Nephron (organoid): Measurements from ENCODE around the gene ZNF366.

Experiments used
- H3K27ac Mint-ChIP-seq, 3 experiments: 2 replicates each; pipeline ENCODE4 v1.8.0; 2020; ENCODE audit warnings: mixed read lengths in 3 of 3, mild to moderate bottlenecking in 2 of 3, moderate library complexity in 1 of 3
- H3K27me3 Mint-ChIP-seq: 2 replicates; pipeline ENCODE4 v1.8.0; 2021; ENCODE audit warnings: low read depth, mild to moderate bottlenecking, moderate library complexity, mixed read lengths
- H3K36me3 Mint-ChIP-seq: 2 replicates; pipeline ENCODE4 v1.8.0; 2020; ENCODE audit warnings: low read depth, mixed read lengths
- H3K4me1 Mint-ChIP-seq: 2 replicates; pipeline ENCODE4 v1.8.0; 2020; ENCODE audit warnings: mixed read lengths
- H3K4me3 Mint-ChIP-seq, 3 experiments: 2 replicates each; pipeline ENCODE4 v1.8.0; 2020; ENCODE audit warnings: mild to moderate bottlenecking in 3 of 3, mixed read lengths in 3 of 3, moderate library complexity in 2 of 3
- H3K9me3 Mint-ChIP-seq: 2 replicates; pipeline ENCODE4 v1.8.0; 2020; ENCODE audit warnings: mixed read lengths
- CTCF ChIP-seq, 3 experiments: fragments of 200-600 bp; sonication (generic); IDR thresholded peaks; one replicate each; pipeline ENCODE4 v1.5.0; 2021; ENCODE audit warnings: antibody characterized with exemption in 3 of 3; ENCODE audit not compliant: unreplicated experiment in 3 of 3

Gene ZNF366

GRCh38 chr5:72427488-72428437 is 79.4 kb downstream of the ZNF366 start:
- H3K9me3 Mint-ChIP-seq = no peaks in the 10 kb centered on the region
- no peaks in the 10 kb centered on the region for H3K27me3 Mint-ChIP-seq
- H3K36me3 Mint-ChIP-seq = no peaks in the 10 kb centered on the region
- H3K4me1 Mint-ChIP-seq = peaks cover 49% of the 10 kb centered on the region
- H3K4me3 Mint-ChIP-seq = peak overlapping the region in 1 of 3 experiments; percentile 3
- no peak for TF ChIP-seq CTCF (IDR thresholded peaks at IDR 0.05; ENCODE audit: unreplicated experiment in 3 of 3)
- peak overlapping the region; percentile 48 to 88 (median 68) for H3K27ac Mint-ChIP-seq

- peaks cover 47% of the 10 kb centered on the region for H3K4me1 Mint-ChIP-seq
- H3K36me3 Mint-ChIP-seq = no peaks in the 10 kb centered on the region
- H3K27ac Mint-ChIP-seq = peak overlapping the region; percentile 48 to 88 (median 68)
- no peak overlapping the region for H3K4me3 Mint-ChIP-seq
- no peaks in the 10 kb centered on the region for H3K9me3 Mint-ChIP-seq
- no peaks in the 10 kb centered on the region for H3K27me3 Mint-ChIP-seq
- TF ChIP-seq CTCF (IDR thresholded peaks at IDR 0.05; ENCODE audit: unreplicated experiment in 3 of 3) = no peak
Measured at GRCh38 chr5:72427016-72427415, 80.2 kb downstream of the ZNF366 start.

GRCh38 chr5:72426019-72426418 is 81.2 kb downstream of the ZNF366 start:
- Mint-ChIP-seq H3K4me3 (no peak overlapping the region), H3K27me3 (no peaks in the 10 kb centered on the region), H3K36me3 (no peaks in the 10 kb centered on the region), H3K27ac (peak overlapping the region in 2 of 3 experiments; percentile 48 to 63), H3K9me3 (peaks cover 4% of the 10 kb centered on the region), H3K4me1 (peaks cover 47% of the 10 kb centered on the region)
- no peak for TF ChIP-seq CTCF (IDR thresholded peaks at IDR 0.05; ENCODE audit: unreplicated experiment in 3 of 3)

- Mint-ChIP-seq H3K36me3 (no peaks in the 10 kb centered on the region), H3K27me3 (no peaks in the 10 kb centered on the region), H3K9me3 (peaks cover 8% of the 10 kb centered on the region), H3K4me1 (no peaks in the 10 kb centered on the region), H3K4me3 (no peak overlapping the region), H3K27ac (no peak overlapping the region)
- no peak for TF ChIP-seq CTCF (IDR thresholded peaks at IDR 0.05; ENCODE audit: unreplicated experiment in 3 of 3)
Measured at GRCh38 chr5:72418271-72418670, 88.9 kb downstream of the ZNF366 start.

GRCh38 chr5:72417333-72418062 is 89.7 kb downstream of the ZNF366 start:
- Mint-ChIP-seq H3K9me3 (peaks cover 8% of the 10 kb centered on the region), H3K4me3 (no peak overlapping the region), H3K27me3 (no peaks in the 10 kb centered on the region), H3K27ac (no peak overlapping the region), H3K4me1 (no peaks in the 10 kb centered on the region), H3K36me3 (no peaks in the 10 kb centered on the region)
- no peak for TF ChIP-seq CTCF (IDR thresholded peaks at IDR 0.05; ENCODE audit: unreplicated experiment in 3 of 3)
